H9 (cell line): ENCODE measurements around the gene ADARB2. TPM values are rescaled to one million over a fixed set of nuclear protein-coding genes. Genes with fewer than 3 reads are reported as not detected.

Source experiments
- DNase-seq: peaks from one replicate; pipeline ENCODE4 v3.0.0-alpha.2; 2017
- H2AFZ ChIP-seq: one replicate; pipeline ENCODE4 v1.6.1; 2013; ENCODE audit warnings: mild to moderate bottlenecking, low read length, control low read depth, moderate library complexity
- H2AK5ac ChIP-seq: 2 replicates; pipeline ENCODE4 v1.6.1; 2013; ENCODE audit warnings: low read length, control low read depth, mixed read lengths; ENCODE audit not compliant: insufficient read length
- H2BK120ac ChIP-seq: one replicate; pipeline ENCODE4 v1.6.1; 2013; ENCODE audit warnings: low read depth, mild to moderate bottlenecking, low read length, control low read depth, inconsistent platforms; ENCODE audit not compliant: poor library complexity, severe bottlenecking
- H2BK12ac ChIP-seq: 2 replicates; pipeline ENCODE4 v1.6.1; 2013; ENCODE audit warnings: low read length, control low read depth, mixed read lengths, low read depth; ENCODE audit not compliant: insufficient read length
- H2BK15ac ChIP-seq: 2 replicates; pipeline ENCODE4 v1.6.1; 2013; ENCODE audit warnings: low read depth, low read length, control low read depth
- H2BK20ac ChIP-seq: one replicate; pipeline ENCODE4 v1.6.1; 2013; ENCODE audit warnings: low read depth, mild to moderate bottlenecking, low read length, control low read depth, inconsistent platforms; ENCODE audit not compliant: poor library complexity, severe bottlenecking
- H2BK5ac ChIP-seq: 2 replicates; pipeline ENCODE4 v1.6.1; 2013; ENCODE audit warnings: low read length, control low read depth, mixed read lengths; ENCODE audit not compliant: insufficient read length
- H3K14ac ChIP-seq: 2 replicates; pipeline ENCODE4 v1.6.1; 2013; ENCODE audit warnings: low read length, control low read depth; ENCODE audit not compliant: insufficient read depth
- H3K18ac ChIP-seq: 2 replicates; pipeline ENCODE4 v1.6.1; 2013; ENCODE audit warnings: low read depth, mild to moderate bottlenecking, mixed read lengths, low read length, control low read depth; ENCODE audit not compliant: insufficient read length
- H3K23ac ChIP-seq: 2 replicates; pipeline ENCODE4 v1.6.1; 2013; ENCODE audit warnings: low read length, control low read depth, mixed read lengths, low read depth; ENCODE audit not compliant: insufficient read length
- H3K23me2 ChIP-seq: 2 replicates; pipeline ENCODE4 v1.6.1; 2013; ENCODE audit warnings: low read depth, mild to moderate bottlenecking, mixed read lengths, low read length, control low read depth; ENCODE audit not compliant: insufficient read length, poor library complexity, severe bottlenecking
- H3K27ac ChIP-seq: 2 replicates; pipeline ENCODE4 v1.5.1; 2013; ENCODE audit warnings: low read length, control low read depth, mixed read lengths, low read depth; ENCODE audit not compliant: insufficient read length
- H3K27me3 ChIP-seq: 2 replicates; pipeline ENCODE4 v1.6.1; 2013; ENCODE audit warnings: low read length, control low read depth, inconsistent platforms; ENCODE audit not compliant: insufficient read depth
- H3K4ac ChIP-seq: 2 replicates; pipeline ENCODE4 v1.6.1; 2013; ENCODE audit warnings: low read depth, mild to moderate bottlenecking, control low read depth, inconsistent platforms, low read length, moderate library complexity
- H3K4me1 ChIP-seq: 2 replicates; pipeline ENCODE4 v1.6.1; 2013; ENCODE audit warnings: low read length, control low read depth, inconsistent platforms; ENCODE audit not compliant: insufficient read depth
- H3K4me2 ChIP-seq: 2 replicates; pipeline ENCODE4 v1.6.1; 2013; ENCODE audit warnings: low read length, control low read depth, mixed read lengths; ENCODE audit not compliant: insufficient read length, insufficient read depth
- H3K56ac ChIP-seq: 2 replicates; pipeline ENCODE4 v1.6.1; 2013; ENCODE audit warnings: low read depth, mild to moderate bottlenecking, mixed read lengths, low read length, control low read depth; ENCODE audit not compliant: insufficient read length
- H3K79me1 ChIP-seq: 2 replicates; pipeline ENCODE4 v1.6.1; 2013; ENCODE audit warnings: low read depth, mild to moderate bottlenecking, moderate library complexity, low read length, control low read depth, inconsistent platforms; ENCODE audit not compliant: insufficient read depth, poor library complexity, severe bottlenecking
- H3K79me2 ChIP-seq: 2 replicates; pipeline ENCODE4 v1.6.1; 2013; ENCODE audit warnings: low read length, control low read depth, inconsistent platforms; ENCODE audit not compliant: insufficient read depth
- H3K9ac ChIP-seq: 2 replicates; pipeline ENCODE4 v1.6.1; 2013; ENCODE audit warnings: low read length, control low read depth, mixed read lengths; ENCODE audit not compliant: insufficient read length; ENCODE audit errors: extremely low read depth
- H3K9me3 ChIP-seq: one replicate; pipeline ENCODE4 v1.6.1; 2013; ENCODE audit warnings: low read depth, low read length, inconsistent platforms; ENCODE audit not compliant: control insufficient read depth
- H3T11ph ChIP-seq: one replicate; pipeline ENCODE4 v1.6.1; 2013; ENCODE audit warnings: mild to moderate bottlenecking, low read length, control low read depth, inconsistent platforms
- H4K20me1 ChIP-seq: one replicate; pipeline ENCODE4 v1.6.1; 2013; ENCODE audit not compliant: control insufficient read depth, insufficient read length, insufficient read depth
- H4K5ac ChIP-seq: 2 replicates; pipeline ENCODE4 v1.6.1; 2013; ENCODE audit warnings: low read depth, mild to moderate bottlenecking, mixed read lengths, low read length, control low read depth; ENCODE audit not compliant: insufficient read length
- H4K8ac ChIP-seq: replicated peaks from 2 replicates; pipeline ENCODE4 v1.6.1; 2013; ENCODE audit warnings: low read length, control low read depth, mixed read lengths, low read depth; ENCODE audit not compliant: insufficient read length
- H4K91ac ChIP-seq: 2 replicates; pipeline ENCODE4 v1.6.1; 2013; ENCODE audit warnings: low read depth, mild to moderate bottlenecking, moderate library complexity, mixed read lengths, low read length, control low read depth; ENCODE audit not compliant: insufficient read length
- H3K27ac Mint-ChIP-seq, 3 experiments: 2 replicates in 2 of 3; 3 replicates in 1 of 3; pipeline ENCODE4 v1.8.0; 2020 to 2021; ENCODE audit warnings: mixed read lengths in 3 of 3, mild to moderate bottlenecking in 1 of 3, moderate library complexity in 1 of 3
- H3K27me3 Mint-ChIP-seq: 2 replicates; pipeline ENCODE4 v1.8.0; 2021; ENCODE audit warnings: low read depth, mild to moderate bottlenecking, moderate library complexity, mixed read lengths
- H3K36me3 Mint-ChIP-seq, 3 experiments: 2 replicates in 2 of 3; 3 replicates in 1 of 3; pipeline ENCODE4 v1.8.0; 2020 to 2021; ENCODE audit warnings: low read depth in 3 of 3, mixed read lengths in 3 of 3; ENCODE audit not compliant: insufficient read depth in 1 of 3
- H3K4me1 Mint-ChIP-seq, 2 experiments: 2 replicates each; pipeline ENCODE4 v1.8.0; 2020; ENCODE audit warnings: mixed read lengths in 2 of 2
- H3K4me3 Mint-ChIP-seq, 2 experiments: 2 replicates in 1 of 2; 3 replicates in 1 of 2; pipeline ENCODE4 v1.8.0; 2020 to 2021; ENCODE audit warnings: mild to moderate bottlenecking in 2 of 2, mixed read lengths in 2 of 2, moderate library complexity in 1 of 2
- H3K9me3 Mint-ChIP-seq, 2 experiments: 2 replicates in 1 of 2; 3 replicates in 1 of 2; pipeline ENCODE4 v1.8.0; 2020; ENCODE audit warnings: mild to moderate bottlenecking in 2 of 2, mixed read lengths in 2 of 2, moderate library complexity in 1 of 2
- CTCF ChIP-seq: fragments of 200-600 bp; sonication (generic); conservative IDR thresholded peaks from 3 replicates; pipeline ENCODE4 v1.8.0; 2021; ENCODE audit warnings: antibody characterized with exemption, mild to moderate bottlenecking
- WGBS: extraction: QIAGEN DNeasy Blood & Tissue Kit; methylation state at CpG from one replicate; pipeline ENCODE4 v1.1.7; 2013; ENCODE audit warnings: missing lambda C conversion rate, low lambda C conversion rate, mixed read lengths; ENCODE audit not compliant: insufficient read length; ENCODE audit errors: extremely low coverage; 5-methylcytosine and 5-hydroxymethylcytosine counted together
- total RNA-seq: library from RNA; stranded (reverse); gene quantifications from 2 replicates; pipeline ENCODE4 v1.2.1, GENCODE V29; 2021

ADARB2 gene
- total RNA-seq, 1 experiment from 2014 or later, result 0.87 TPM

GRCh38 chr10:1393481-1393880 lies 343.8 kb downstream of the ADARB2 start:
- H2BK20ac ChIP-seq, result no peak overlapping the region
- no peaks in the 10 kb centered on the region for H3K9me3 ChIP-seq
- H3K14ac ChIP-seq, result no peak overlapping the region
- H3K4me1 Mint-ChIP-seq, result peaks cover 4 to 10% of the 10 kb centered on the region in 2 experiments; a peak in 3 of 4 replicates
- no peaks in the 10 kb centered on the region for H3K79me2 ChIP-seq
- H3K79me1 ChIP-seq, result no peaks in the 10 kb centered on the region
- H4K20me1 ChIP-seq, result no peaks in the 10 kb centered on the region
- H2BK120ac ChIP-seq, result no peak overlapping the region
- no peak overlapping the region for H3K18ac ChIP-seq
- H2BK12ac ChIP-seq, result no peak overlapping the region
- H2BK5ac ChIP-seq, result peak overlapping the region; percentile 64
- H2AK5ac ChIP-seq, result no peak overlapping the region
- no peak overlapping the region for H3K27ac ChIP-seq
- no peak for DNase-seq
- H3K9ac ChIP-seq, result no peak overlapping the region
- no peak for TF ChIP-seq CTCF
- H3K23me2 ChIP-seq, result no peaks in the 10 kb centered on the region
- no peak overlapping the region for H3K4ac ChIP-seq
- H3K4me2 ChIP-seq, result no peak overlapping the region
- H4K91ac ChIP-seq, result no peak overlapping the region
- no peak overlapping the region for H3K4me3 Mint-ChIP-seq
- no peak overlapping the region for H4K5ac ChIP-seq
- WGBS, result no CpG with 5 or more reads among the region's 8 CpGs
- no peak overlapping the region for H4K8ac ChIP-seq
- H3K23ac ChIP-seq, result no peak overlapping the region
- no peak overlapping the region for H2BK15ac ChIP-seq
- H3K27me3 Mint-ChIP-seq, result peaks cover 3% of the 10 kb centered on the region
- no peak overlapping the region for H3K56ac ChIP-seq
- no peaks in the 10 kb centered on the region for H3K4me1 ChIP-seq
- H3K27me3 ChIP-seq, result no peaks in the 10 kb centered on the region
- H2AFZ ChIP-seq, result no peak overlapping the region
- H3K9me3 Mint-ChIP-seq, result peaks cover 0 to 2% of the 10 kb centered on the region in 2 experiments; a peak in 1 of 5 replicates
- no peak overlapping the region for H3K27ac Mint-ChIP-seq
- no peaks in the 10 kb centered on the region; a peak in 1 of 7 replicates for H3K36me3 Mint-ChIP-seq
- no peak overlapping the region for H3T11ph ChIP-seq
